Measurements from ENCODE around the gene IMP4. TPM values are rescaled to one million over a fixed set of nuclear protein-coding genes. Genes with fewer than 3 reads are reported as not detected.

IMP4 gene
- total RNA-seq, 1 experiment from 2014 or later: 101 TPM

GRCh38 chr2:130365075-130365474, 22.4 kb downstream of the IMP4 start:
- H3T11ph ChIP-seq (ENCODE audit: low read length): no peak overlapping the region
- no peak overlapping the region for H3K23ac ChIP-seq (ENCODE audit: insufficient read length, low read depth, low read length)
- no peak overlapping the region for H3K27ac ChIP-seq (ENCODE audit: insufficient read length, low read depth, low read length)
- no peak overlapping the region for H2BK5ac ChIP-seq (ENCODE audit: insufficient read length, low read length)
- H3K4me2 ChIP-seq (ENCODE audit: insufficient read depth, insufficient read length, low read length): no peak overlapping the region
- peaks cover 2 to 3% of the 10 kb centered on the region in 2 experiments; a peak in 3 of 5 replicates for H3K9me3 Mint-ChIP-seq
- H2AFZ ChIP-seq (ENCODE audit: low read length): no peak overlapping the region
- DNase-seq: no peak
- no peak overlapping the region for H3K18ac ChIP-seq (ENCODE audit: insufficient read length, low read depth, low read length)
- H3K36me3 Mint-ChIP-seq (ENCODE audit: insufficient read depth in 1 of 3, low read depth in 3 of 3): peaks cover 0 to 8% (median 0%) of the 10 kb centered on the region in 3 experiments; a peak in 3 of 7 replicates
- no peak overlapping the region for H2BK12ac ChIP-seq (ENCODE audit: insufficient read length, low read depth, low read length)
- H3K4me1 ChIP-seq (ENCODE audit: insufficient read depth, low read length): no peaks in the 10 kb centered on the region; the same call in 1 of the 2 replicates
- H3K4ac ChIP-seq (ENCODE audit: low read depth, low read length): no peak overlapping the region
- H4K91ac ChIP-seq (ENCODE audit: insufficient read length, low read depth, low read length): no peak overlapping the region
- no peak overlapping the region for H3K4me3 Mint-ChIP-seq
- H3K27me3 ChIP-seq (ENCODE audit: insufficient read depth, low read length): no peaks in the 10 kb centered on the region
- no peaks in the 10 kb centered on the region for H4K20me1 ChIP-seq (ENCODE audit: control insufficient read depth, insufficient read depth, insufficient read length)
- no peaks in the 10 kb centered on the region for H3K23me2 ChIP-seq (ENCODE audit: insufficient read length, low read depth, low read length, poor library complexity, severe bottlenecking)
- H2AK5ac ChIP-seq (ENCODE audit: insufficient read length, low read length): no peak overlapping the region
- H3K79me1 ChIP-seq (ENCODE audit: insufficient read depth, low read depth, low read length, poor library complexity, severe bottlenecking): no peaks in the 10 kb centered on the region
- H3K14ac ChIP-seq (ENCODE audit: insufficient read depth, low read length): no peak overlapping the region
- H4K5ac ChIP-seq (ENCODE audit: insufficient read length, low read depth, low read length): no peak overlapping the region
- no peak overlapping the region for H4K8ac ChIP-seq (replicated peaks; ENCODE audit: insufficient read length, low read depth, low read length)
- no peak overlapping the region for H2BK20ac ChIP-seq (ENCODE audit: low read depth, low read length, poor library complexity, severe bottlenecking)
- WGBS (ENCODE audit: extremely low coverage, insufficient read length, low lambda C conversion rate): no CpG with 5 or more reads among the region's 2 CpGs
- no peak for TF ChIP-seq CTCF (conservative IDR thresholded peaks at IDR 0.05)
- H3K27me3 Mint-ChIP-seq (ENCODE audit: low read depth): peaks cover 6% of the 10 kb centered on the region
- H3K4me1 Mint-ChIP-seq: peaks cover 14% of the 10 kb centered on the region in 2 experiments
- no peak overlapping the region for H3K56ac ChIP-seq (ENCODE audit: insufficient read length, low read depth, low read length)
- no peak overlapping the region for H3K27ac Mint-ChIP-seq
- no peaks in the 10 kb centered on the region for H3K79me2 ChIP-seq (ENCODE audit: insufficient read depth, low read length)
- no peak overlapping the region for H2BK15ac ChIP-seq (ENCODE audit: low read depth, low read length)
- no peak overlapping the region for H2BK120ac ChIP-seq (ENCODE audit: low read depth, low read length, poor library complexity, severe bottlenecking)
- H3K9ac ChIP-seq (ENCODE audit: extremely low read depth, insufficient read length, low read length): no peak overlapping the region
- H3K9me3 ChIP-seq (ENCODE audit: control insufficient read depth, low read depth, low read length): no peaks in the 10 kb centered on the region

All from H9 (cell line).